Esophagus squamous epithelium (tissue), 4 donors: ENCODE results near the gene UBASH3A.

ENCODE experiments used
- CTCF ChIP-seq, 6 experiments: fragments of 450-650 bp in 4 of 6; fragments of 200-600 bp in 2 of 6; sonication (generic) in 2 of 6; IDR thresholded peaks; one replicate each; pipeline ENCODE4 v1.5.1; 2016 to 2019; ENCODE audit warnings: antibody characterized with exemption in 6 of 6, mild to moderate bottlenecking in 4 of 6, moderate library complexity in 4 of 6
- POLR2A ChIP-seq, 4 donors: fragments of 450-650 bp; IDR thresholded peaks; one replicate each; pipeline ENCODE4 v1.6.1; 2017; ENCODE audit warnings: antibody characterized with exemption in 4 of 4, mild to moderate bottlenecking in 4 of 4, moderate library complexity in 3 of 4

- TF ChIP-seq CTCF (IDR thresholded peaks at IDR 0.05) (no peak), POLR2A (IDR thresholded peaks at IDR 0.05) (no peak)
These were observed 85.4 kb downstream of the UBASH3A start for GRCh38 chr21:42489006-42489563.
